HG03108 (cell line): ENCODE measurements around the gene ISM2.
"Not testable (repeated sequence)": the region's sequence is repeated elsewhere in the genome, so short reads cannot be mapped to it uniquely, and the experiment has no call there.

Experiments
- ATAC-seq: cut with Tn5 transposase; IDR thresholded peaks from one replicate; pipeline ENCODE4 v1.9.1; 2021; ENCODE audit warnings: moderate library complexity; ENCODE audit not compliant: unreplicated experiment

ISM2 gene

GRCh38 chr14:77498120-77498979 lies at the start of gene ISM2:
TSS of gene ISM2 (minus strand) at chr14:77498816. CDS start at chr14:77498793, 23 bp downstream.
- ATAC-seq: peak; percentile 50

- ATAC-seq: no peak
Measured at GRCh38 chr14:77547512-77548180, 49.0 kb upstream of the ISM2 start.

GRCh38 chr14:77545171-77545570 lies 46.6 kb upstream of the ISM2 start:
- ATAC-seq: not testable (repeated sequence)

GRCh38 chr14:77544571-77544970 lies 46.0 kb upstream of the ISM2 start:
- ATAC-seq: no peak

GRCh38 chr14:77543637-77544334 lies 45.2 kb upstream of the ISM2 start:
- ATAC-seq: no peak

GRCh38 chr14:77543240-77543551 lies 44.6 kb upstream of the ISM2 start:
- no peak for ATAC-seq

- ATAC-seq: no peak
Measured at GRCh38 chr14:77542421-77543239, 44.0 kb upstream of the ISM2 start.

GRCh38 chr14:77541905-77542304 lies 43.3 kb upstream of the ISM2 start:
- no peak for ATAC-seq

GRCh38 chr14:77536951-77537350 lies 38.3 kb upstream of the ISM2 start:
- not testable (repeated sequence) for ATAC-seq

- ATAC-seq: no peak
Measured at GRCh38 chr14:77531071-77531470, 32.5 kb upstream of the ISM2 start.

- no peak for ATAC-seq
Measured at GRCh38 chr14:77529963-77530362, 31.3 kb upstream of the ISM2 start.

- no peak for ATAC-seq
Measured at GRCh38 chr14:77529213-77529612, 30.6 kb upstream of the ISM2 start.

- ATAC-seq: not testable (repeated sequence)
Measured at GRCh38 chr14:77528701-77529100, 30.1 kb upstream of the ISM2 start.

- ATAC-seq: no peak
Measured at GRCh38 chr14:77526266-77526665, 27.6 kb upstream of the ISM2 start.

- no peak for ATAC-seq
Measured at GRCh38 chr14:77524536-77524935, 25.9 kb upstream of the ISM2 start.

GRCh38 chr14:77523109-77523508 lies 24.5 kb upstream of the ISM2 start:
- ATAC-seq: no peak

- ATAC-seq: no peak
Measured at GRCh38 chr14:77520555-77520954, 21.9 kb upstream of the ISM2 start.

GRCh38 chr14:77516126-77516525 lies 17.5 kb upstream of the ISM2 start:
- no peak for ATAC-seq

- ATAC-seq: no peak
Measured at GRCh38 chr14:77511486-77512162, 13.0 kb upstream of the ISM2 start.

- no peak for ATAC-seq
Measured at GRCh38 chr14:77509366-77509765, 10.8 kb upstream of the ISM2 start.
